Keratinocyte (primary cell): ENCODE results near the gene BRIP1.

ENCODE experiments used
- CTCF ChIP-seq, 3 experiments: IDR thresholded peaks in 1 of 3; conservative IDR thresholded peaks in 1 of 3; optimal IDR thresholded peaks in 1 of 3; 2 replicates in 2 of 3; 3 replicates in 1 of 3; pipeline versions ENCODE3 to v1.5.1; 2011; ENCODE audit warnings: low read length in 3 of 3, mild to moderate bottlenecking in 3 of 3, moderate library complexity in 2 of 3, control low read depth in 1 of 3, inconsistent platforms in 1 of 3; ENCODE audit not compliant: insufficient read depth in 2 of 3; ENCODE audit errors: extremely low read depth in 1 of 3
- EZH2 ChIP-seq: IDR thresholded peaks from one replicate; pipeline ENCODE4 v1.6.1; 2012; ENCODE audit warnings: inconsistent platforms, mild to moderate bottlenecking, low read length, moderate library complexity

GRCh38 chr17:61806081-61806828 lies 57.1 kb downstream of the BRIP1 start:
- TF ChIP-seq CTCF (optimal IDR thresholded peaks at IDR 0.05 in 1 of 3, IDR thresholded peaks at IDR 0.05 in 1 of 3, conservative IDR thresholded peaks at IDR 0.05 in 1 of 3; ENCODE audit: extremely low read depth in 1 of 3, insufficient read depth in 2 of 3, low read length in 3 of 3) (no peak), EZH2 (no peak)
